Neural progenitor cell (in vitro differentiated cells): ENCODE measurements around the gene C17orf100.

Experiments
- EZH2 ChIP-seq: fragments of 200-600 bp; sonication (generic); IDR thresholded peaks from 2 replicates; pipeline ENCODE4 v1.6.1; 2017; ENCODE audit warnings: antibody characterized with exemption, mild to moderate bottlenecking, moderate library complexity
- TF ChIP-seq, protein P1 (sequence below): fragments of 200-600 bp; sonication (generic); IDR thresholded peaks from 2 replicates; pipeline ENCODE4 v1.5.1; 2017; ENCODE audit warnings: antibody characterized with exemption, mild to moderate bottlenecking

- TF ChIP-seq, protein P1, sequence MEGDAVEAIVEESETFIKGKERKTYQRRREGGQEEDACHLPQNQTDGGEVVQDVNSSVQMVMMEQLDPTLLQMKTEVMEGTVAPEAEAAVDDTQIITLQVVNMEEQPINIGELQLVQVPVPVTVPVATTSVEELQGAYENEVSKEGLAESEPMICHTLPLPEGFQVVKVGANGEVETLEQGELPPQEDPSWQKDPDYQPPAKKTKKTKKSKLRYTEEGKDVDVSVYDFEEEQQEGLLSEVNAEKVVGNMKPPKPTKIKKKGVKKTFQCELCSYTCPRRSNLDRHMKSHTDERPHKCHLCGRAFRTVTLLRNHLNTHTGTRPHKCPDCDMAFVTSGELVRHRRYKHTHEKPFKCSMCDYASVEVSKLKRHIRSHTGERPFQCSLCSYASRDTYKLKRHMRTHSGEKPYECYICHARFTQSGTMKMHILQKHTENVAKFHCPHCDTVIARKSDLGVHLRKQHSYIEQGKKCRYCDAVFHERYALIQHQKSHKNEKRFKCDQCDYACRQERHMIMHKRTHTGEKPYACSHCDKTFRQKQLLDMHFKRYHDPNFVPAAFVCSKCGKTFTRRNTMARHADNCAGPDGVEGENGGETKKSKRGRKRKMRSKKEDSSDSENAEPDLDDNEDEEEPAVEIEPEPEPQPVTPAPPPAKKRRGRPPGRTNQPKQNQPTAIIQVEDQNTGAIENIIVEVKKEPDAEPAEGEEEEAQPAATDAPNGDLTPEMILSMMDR: no peak
- TF ChIP-seq EZH2: no peak
These were observed 8.5 kb downstream of the C17orf100 start for GRCh38 chr17:6660101-6660500.
